Panc1 (cell line): ENCODE measurements around the gene NFIC.

Experiments used
- POLR2AphosphoS5 ChIP-seq: IDR thresholded peaks from 2 replicates; pipeline ENCODE4 v1.6.1; 2012; ENCODE audit warnings: mild to moderate bottlenecking, low read depth, low read length, moderate library complexity
- SIN3A ChIP-seq: IDR thresholded peaks from 2 replicates; pipeline ENCODE4 v1.6.1; 2012; ENCODE audit warnings: low read depth, mild to moderate bottlenecking, low read length, moderate library complexity, borderline replicate concordance; ENCODE audit not compliant: insufficient read depth
- TCF7L2 ChIP-seq: IDR thresholded peaks from 2 replicates; pipeline ENCODE4 v1.6.1; 2011; ENCODE audit warnings: mild to moderate bottlenecking, low read depth, low read length, inconsistent platforms
- TF ChIP-seq, protein P1 (sequence below): fragments of 450-650 bp; IDR thresholded peaks from 2 replicates; pipeline ENCODE4 v1.5.1; 2017; ENCODE audit warnings: mild to moderate bottlenecking

- TF ChIP-seq, protein P1, sequence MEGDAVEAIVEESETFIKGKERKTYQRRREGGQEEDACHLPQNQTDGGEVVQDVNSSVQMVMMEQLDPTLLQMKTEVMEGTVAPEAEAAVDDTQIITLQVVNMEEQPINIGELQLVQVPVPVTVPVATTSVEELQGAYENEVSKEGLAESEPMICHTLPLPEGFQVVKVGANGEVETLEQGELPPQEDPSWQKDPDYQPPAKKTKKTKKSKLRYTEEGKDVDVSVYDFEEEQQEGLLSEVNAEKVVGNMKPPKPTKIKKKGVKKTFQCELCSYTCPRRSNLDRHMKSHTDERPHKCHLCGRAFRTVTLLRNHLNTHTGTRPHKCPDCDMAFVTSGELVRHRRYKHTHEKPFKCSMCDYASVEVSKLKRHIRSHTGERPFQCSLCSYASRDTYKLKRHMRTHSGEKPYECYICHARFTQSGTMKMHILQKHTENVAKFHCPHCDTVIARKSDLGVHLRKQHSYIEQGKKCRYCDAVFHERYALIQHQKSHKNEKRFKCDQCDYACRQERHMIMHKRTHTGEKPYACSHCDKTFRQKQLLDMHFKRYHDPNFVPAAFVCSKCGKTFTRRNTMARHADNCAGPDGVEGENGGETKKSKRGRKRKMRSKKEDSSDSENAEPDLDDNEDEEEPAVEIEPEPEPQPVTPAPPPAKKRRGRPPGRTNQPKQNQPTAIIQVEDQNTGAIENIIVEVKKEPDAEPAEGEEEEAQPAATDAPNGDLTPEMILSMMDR, result no peak
- TF ChIP-seq SIN3A, result no peak
- no peak for TF ChIP-seq TCF7L2
- no peak for TF ChIP-seq POLR2AphosphoS5
Observed at GRCh38 chr19:3508771-3509535, 142.6 kb downstream of the NFIC start.
